Neural progenitor cell (in vitro differentiated cells): Measurements from ENCODE around the gene EMILIN2. TPM values are rescaled to one million over a fixed set of nuclear protein-coding genes. Genes with fewer than 3 reads are reported as not detected.
"Not testable (repeated sequence)": the region's sequence is repeated elsewhere in the genome, so short reads cannot be mapped to it uniquely, and the experiment has no call there.

Source experiments
- DNase-seq: peaks from one replicate; pipeline ENCODE4 v3.0.0-alpha.2; 2016; ENCODE audit warnings: low spot score
- H2AFZ ChIP-seq: fragments of 200-600 bp; sonication (generic); replicated peaks from 2 replicates; pipeline ENCODE4 v1.6.1; 2016; ENCODE audit warnings: antibody characterized with exemption
- H3F3A ChIP-seq: fragments of 200-600 bp; sonication (generic); 2 replicates; pipeline ENCODE4 v1.6.1; 2016; ENCODE audit warnings: antibody characterized with exemption, low read depth
- H3K27ac ChIP-seq: fragments of 200-600 bp; sonication (generic); 2 replicates; pipeline ENCODE4 v1.5.1; 2016; ENCODE audit warnings: mild to moderate bottlenecking
- H3K27me3 ChIP-seq: fragments of 200-600 bp; sonication (generic); 2 replicates; pipeline ENCODE4 v1.6.1; 2016; ENCODE audit warnings: mild to moderate bottlenecking, moderate library complexity
- H3K36me3 ChIP-seq: fragments of 200-600 bp; sonication (generic); 2 replicates; pipeline ENCODE4 v1.5.1; 2016
- H3K4me1 ChIP-seq: fragments of 200-600 bp; sonication (generic); 2 replicates; pipeline ENCODE4 v1.6.1; 2016; ENCODE audit warnings: mixed run types
- H3K4me2 ChIP-seq: fragments of 200-600 bp; sonication (generic); 2 replicates; pipeline ENCODE4 v1.6.1; 2016
- H3K4me3 ChIP-seq: fragments of 200-600 bp; sonication (generic); 2 replicates; pipeline ENCODE4 v1.5.1; 2016
- H3K79me2 ChIP-seq: fragments of 200-600 bp; sonication (generic); 2 replicates; pipeline ENCODE4 v1.6.1; 2016; ENCODE audit warnings: low read depth
- H3K9ac ChIP-seq: fragments of 200-600 bp; sonication (generic); 2 replicates; pipeline ENCODE4 v1.6.1; 2016
- H3K9me3 ChIP-seq: fragments of 200-600 bp; sonication (generic); 2 replicates; pipeline ENCODE4 v1.5.1; 2016; ENCODE audit warnings: low read depth
- H4K20me1 ChIP-seq: fragments of 200-600 bp; sonication (generic); 2 replicates; pipeline ENCODE4 v1.6.1; 2016; ENCODE audit warnings: low read depth
- H3K27ac Mint-ChIP-seq: 3 replicates; pipeline ENCODE4 v1.8.0; 2021; ENCODE audit warnings: mixed read lengths
- H3K27me3 Mint-ChIP-seq: 2 replicates; pipeline ENCODE4 v1.8.0; 2022; ENCODE audit warnings: low read depth, mild to moderate bottlenecking, inconsistent platforms, moderate library complexity, mixed read lengths; ENCODE audit not compliant: insufficient read depth
- H3K36me3 Mint-ChIP-seq: 3 replicates; pipeline ENCODE4 v1.8.0; 2021; ENCODE audit warnings: mixed read lengths
- H3K4me1 Mint-ChIP-seq: 3 replicates; pipeline ENCODE4 v1.8.0; 2021; ENCODE audit warnings: mixed read lengths
- H3K4me3 Mint-ChIP-seq: 3 replicates; pipeline ENCODE4 v1.8.0; 2021; ENCODE audit warnings: mild to moderate bottlenecking, moderate library complexity, mixed read lengths
- H3K9me3 Mint-ChIP-seq: 3 replicates; pipeline ENCODE4 v1.8.0; 2020; ENCODE audit warnings: mixed read lengths
- EZH2 ChIP-seq: fragments of 200-600 bp; sonication (generic); IDR thresholded peaks from 2 replicates; pipeline ENCODE4 v1.6.1; 2017; ENCODE audit warnings: antibody characterized with exemption, mild to moderate bottlenecking, moderate library complexity
- EZH2phosphoT487 ChIP-seq: fragments of 200-600 bp; sonication (generic); IDR thresholded peaks from 2 replicates; pipeline ENCODE4 v1.6.1; 2017; ENCODE audit warnings: antibody characterized with exemption
- total RNA-seq: library from RNA; depleted of rRNA; stranded (reverse); fragments of >200 nt; gene quantifications from 2 replicates; pipeline ENCODE4 v1.2.3, GENCODE V29; 2015; ENCODE audit warnings: low replicate concordance
- TF ChIP-seq, protein P1 (sequence below): fragments of 200-600 bp; sonication (generic); IDR thresholded peaks from 2 replicates; pipeline ENCODE4 v1.5.1; 2017; ENCODE audit warnings: antibody characterized with exemption, mild to moderate bottlenecking

The EMILIN2 gene
- total RNA-seq, 1 donor from 2014 or later = 2.2 TPM

DNA sequence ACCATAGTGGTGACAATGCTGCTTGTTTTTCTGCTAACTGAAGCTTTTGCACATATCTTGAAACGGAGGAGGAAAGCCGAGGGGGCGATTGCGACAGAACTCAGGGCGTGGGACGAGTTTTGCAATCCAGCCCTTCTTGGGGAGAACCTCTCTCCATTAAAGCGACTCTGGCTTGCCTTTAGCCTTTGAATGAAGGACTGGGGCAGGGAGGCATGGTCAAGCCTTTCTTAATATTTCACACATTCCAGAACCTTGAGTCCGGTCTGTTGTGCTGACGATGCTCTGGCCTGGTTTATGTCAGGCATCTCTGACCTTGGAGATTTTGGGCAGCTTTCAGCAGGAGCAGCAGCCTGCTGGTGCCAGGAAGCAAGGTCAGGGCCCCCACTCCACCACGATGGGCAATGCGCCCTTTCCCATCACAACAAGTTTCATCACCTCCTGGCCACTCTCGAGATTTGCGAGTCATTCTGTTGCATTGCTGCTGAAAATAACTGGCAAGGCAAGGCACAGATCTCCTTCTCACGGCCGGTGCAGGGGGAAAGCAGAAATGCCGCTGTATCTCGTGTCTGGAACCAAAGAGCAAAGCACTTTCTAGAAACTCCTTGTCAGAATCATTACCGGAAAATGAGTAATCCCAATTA lies 10.8 kb downstream of the EMILIN2 start:
- H3K79me2 ChIP-seq = no peaks in the 10 kb centered on the region
- no peak overlapping the region for H3K4me2 ChIP-seq
- no peaks in the 10 kb centered on the region for H3K36me3 Mint-ChIP-seq
- H3K4me1 ChIP-seq = peaks cover 19% of the 10 kb centered on the region
- no peaks in the 10 kb centered on the region for H3K27me3 ChIP-seq
- H3K4me3 ChIP-seq = no peak overlapping the region
- TF ChIP-seq EZH2 (no peak), EZH2phosphoT487 (no peak)
- TF ChIP-seq, protein P1, sequence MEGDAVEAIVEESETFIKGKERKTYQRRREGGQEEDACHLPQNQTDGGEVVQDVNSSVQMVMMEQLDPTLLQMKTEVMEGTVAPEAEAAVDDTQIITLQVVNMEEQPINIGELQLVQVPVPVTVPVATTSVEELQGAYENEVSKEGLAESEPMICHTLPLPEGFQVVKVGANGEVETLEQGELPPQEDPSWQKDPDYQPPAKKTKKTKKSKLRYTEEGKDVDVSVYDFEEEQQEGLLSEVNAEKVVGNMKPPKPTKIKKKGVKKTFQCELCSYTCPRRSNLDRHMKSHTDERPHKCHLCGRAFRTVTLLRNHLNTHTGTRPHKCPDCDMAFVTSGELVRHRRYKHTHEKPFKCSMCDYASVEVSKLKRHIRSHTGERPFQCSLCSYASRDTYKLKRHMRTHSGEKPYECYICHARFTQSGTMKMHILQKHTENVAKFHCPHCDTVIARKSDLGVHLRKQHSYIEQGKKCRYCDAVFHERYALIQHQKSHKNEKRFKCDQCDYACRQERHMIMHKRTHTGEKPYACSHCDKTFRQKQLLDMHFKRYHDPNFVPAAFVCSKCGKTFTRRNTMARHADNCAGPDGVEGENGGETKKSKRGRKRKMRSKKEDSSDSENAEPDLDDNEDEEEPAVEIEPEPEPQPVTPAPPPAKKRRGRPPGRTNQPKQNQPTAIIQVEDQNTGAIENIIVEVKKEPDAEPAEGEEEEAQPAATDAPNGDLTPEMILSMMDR = no peak
- H3K27me3 Mint-ChIP-seq = peaks cover 6% of the 10 kb centered on the region
- peaks cover 8% of the 10 kb centered on the region for H3K4me1 Mint-ChIP-seq
- H3K9ac ChIP-seq = no peak overlapping the region
- H3K9me3 ChIP-seq = no peaks in the 10 kb centered on the region
- H2AFZ ChIP-seq = no peak overlapping the region
- H3K4me3 Mint-ChIP-seq = no peak overlapping the region
- H3K36me3 ChIP-seq = no peaks in the 10 kb centered on the region
- H4K20me1 ChIP-seq = no peaks in the 10 kb centered on the region
- H3K27ac Mint-ChIP-seq = no peak overlapping the region
- no peaks in the 10 kb centered on the region for H3F3A ChIP-seq
- H3K27ac ChIP-seq = no peak overlapping the region
- H3K9me3 Mint-ChIP-seq = peaks cover 15% of the 10 kb centered on the region
- no peak for DNase-seq

DNA sequence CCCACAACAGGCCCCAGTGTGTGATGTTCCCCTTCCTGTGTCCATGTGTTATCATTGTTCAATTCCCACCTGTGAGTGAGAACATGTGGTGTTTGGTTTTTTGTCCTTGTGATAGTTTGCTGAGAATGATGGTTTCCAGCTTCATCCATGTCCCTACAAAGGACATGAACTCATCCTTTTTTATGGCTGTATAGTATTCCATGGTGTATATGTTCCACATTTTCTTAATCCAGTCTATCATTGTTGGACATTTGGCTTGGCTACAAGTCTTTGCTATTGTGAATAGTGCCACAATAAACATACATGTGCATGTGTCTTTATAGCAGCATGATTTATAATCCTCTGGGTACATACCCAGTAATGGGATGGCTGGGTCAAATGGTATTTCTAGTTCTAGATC lies 13.6 kb downstream of the EMILIN2 start:
- H3K9ac ChIP-seq, H3K9me3 ChIP-seq, H3K4me3 Mint-ChIP-seq, H3K36me3 Mint-ChIP-seq, H3K4me1 Mint-ChIP-seq, H3K27ac Mint-ChIP-seq, H4K20me1 ChIP-seq, H3K4me1 ChIP-seq, H2AFZ ChIP-seq, H3K79me2 ChIP-seq, H3K4me2 ChIP-seq, H3K36me3 ChIP-seq, H3F3A ChIP-seq, H3K4me3 ChIP-seq, H3K27me3 Mint-ChIP-seq, H3K27ac ChIP-seq, H3K27me3 ChIP-seq, DNase-seq: not testable (repeated sequence)
- peaks cover 20% of the 10 kb centered on the region for H3K9me3 Mint-ChIP-seq

DNA sequence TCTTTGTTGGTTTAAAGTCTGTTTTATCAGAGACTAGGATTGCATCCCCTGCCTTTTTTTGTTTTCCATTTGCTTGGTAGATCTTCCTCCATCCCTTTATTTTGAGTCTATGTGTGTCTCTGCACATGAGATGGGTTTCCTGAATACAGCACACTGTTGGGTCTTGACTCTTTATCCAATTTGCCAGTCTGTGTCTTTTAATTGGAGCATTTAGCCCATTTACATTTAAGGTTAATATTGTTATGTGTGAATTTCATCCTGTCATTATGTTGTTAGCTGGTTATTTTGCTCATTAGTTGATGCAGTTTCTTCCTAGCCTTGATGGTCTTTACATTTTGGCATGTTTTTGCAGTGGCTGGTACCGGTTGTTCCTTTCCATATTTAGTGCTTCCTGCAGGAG lies 17.2 kb downstream of the EMILIN2 start:
- H3K4me1 ChIP-seq, H3K27me3 Mint-ChIP-seq, H3K27ac Mint-ChIP-seq, H3K36me3 Mint-ChIP-seq, H3K4me3 ChIP-seq, H3K27ac ChIP-seq, H3K9ac ChIP-seq, H3K4me1 Mint-ChIP-seq, DNase-seq, H3K4me3 Mint-ChIP-seq, H3K36me3 ChIP-seq, H4K20me1 ChIP-seq, H3K4me2 ChIP-seq, H3F3A ChIP-seq, H3K79me2 ChIP-seq, H3K27me3 ChIP-seq, H2AFZ ChIP-seq: not testable (repeated sequence)
- H3K9me3 ChIP-seq = peaks cover 10% of the 10 kb centered on the region
- H3K9me3 Mint-ChIP-seq = peaks cover 32% of the 10 kb centered on the region

DNA sequence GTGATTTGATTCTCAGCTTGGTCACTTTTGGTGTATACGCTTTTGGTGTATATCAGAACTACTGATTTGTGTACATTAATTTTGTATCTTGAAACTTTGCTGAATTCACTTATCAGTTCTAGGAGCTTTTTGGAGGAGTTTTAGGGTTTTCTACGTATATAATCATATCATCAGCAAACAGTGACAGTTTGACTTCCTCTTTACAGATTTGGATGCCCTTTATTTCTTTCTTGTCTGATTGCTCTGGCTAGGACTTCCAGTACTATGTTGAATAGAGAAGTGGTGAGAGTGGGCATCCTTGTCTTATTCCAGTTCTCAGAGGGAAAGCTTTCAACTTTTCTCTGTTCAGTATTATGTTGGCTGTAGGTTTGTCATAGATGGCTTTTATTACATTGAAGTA lies 19.7 kb downstream of the EMILIN2 start:
- not testable (repeated sequence) for H3K27me3 Mint-ChIP-seq, H3K4me3 Mint-ChIP-seq, H3F3A ChIP-seq, H3K79me2 ChIP-seq, DNase-seq, H2AFZ ChIP-seq, H4K20me1 ChIP-seq, H3K4me1 Mint-ChIP-seq, H3K27ac Mint-ChIP-seq, H3K9ac ChIP-seq, H3K4me1 ChIP-seq, H3K36me3 ChIP-seq, H3K27ac ChIP-seq, H3K27me3 ChIP-seq, H3K4me2 ChIP-seq, H3K36me3 Mint-ChIP-seq, H3K4me3 ChIP-seq
- H3K9me3 ChIP-seq = peaks cover 10% of the 10 kb centered on the region
- peaks cover 22% of the 10 kb centered on the region for H3K9me3 Mint-ChIP-seq

DNA sequence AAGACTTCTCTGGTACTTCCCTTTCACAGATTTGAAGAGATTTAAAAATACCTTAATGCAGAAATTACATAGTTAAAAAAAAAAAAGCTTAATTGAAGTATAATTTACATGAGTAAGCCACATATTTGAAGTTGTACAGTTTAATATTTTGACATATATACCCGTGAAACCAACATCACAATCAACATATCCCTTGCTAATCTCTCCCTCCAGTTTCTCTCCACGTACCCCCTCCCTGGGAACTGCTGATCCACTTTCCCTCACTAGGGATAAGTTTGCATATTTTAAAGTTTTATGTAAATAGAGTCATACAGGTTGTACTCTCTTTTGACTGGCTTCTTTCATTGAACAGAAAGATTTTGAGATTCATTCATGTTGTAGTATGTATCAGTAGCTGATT lies 22.4 kb downstream of the EMILIN2 start:
- Mint-ChIP-seq H3K4me3 (no peak overlapping the region), H3K27ac (no peak overlapping the region), H3K36me3 (peaks cover 3% of the 10 kb centered on the region), H3K27me3 (peaks cover 8% of the 10 kb centered on the region), H3K4me1 (no peaks in the 10 kb centered on the region), H3K9me3 (peaks cover 17% of the 10 kb centered on the region)
- no peak for DNase-seq
- H4K20me1 ChIP-seq = no peaks in the 10 kb centered on the region
- no peaks in the 10 kb centered on the region for H3F3A ChIP-seq
- H3K4me1 ChIP-seq = no peaks in the 10 kb centered on the region
- TF ChIP-seq, protein P1 = no peak
- TF ChIP-seq EZH2 (no peak), EZH2phosphoT487 (no peak)
- H3K36me3 ChIP-seq = no peaks in the 10 kb centered on the region
- no peak overlapping the region for H2AFZ ChIP-seq
- H3K4me2 ChIP-seq = no peak overlapping the region
- peaks cover 10% of the 10 kb centered on the region for H3K9me3 ChIP-seq
- no peaks in the 10 kb centered on the region for H3K79me2 ChIP-seq
- H3K27me3 ChIP-seq = no peaks in the 10 kb centered on the region
- H3K9ac ChIP-seq = no peak overlapping the region
- H3K27ac ChIP-seq = no peak overlapping the region
- no peak overlapping the region for H3K4me3 ChIP-seq
